ENCODE measurements around the gene TSC22D3.
A peak's percentile ranks its signal among the peaks of the same experiment; 100 is the strongest.

Gene TSC22D3

GRCh38 chrX:107730991-107731766 is 44.4 kb downstream of the TSC22D3 start:
- no peak for DNase-seq (ENCODE audit: low read depth in 2 of 2)

- no peak for DNase-seq (ENCODE audit: low read depth in 2 of 2)
Observed at GRCh38 chrX:107730298-107730655, 45.3 kb downstream of the TSC22D3 start.

GRCh38 chrX:107729558-107730297 is 45.9 kb downstream of the TSC22D3 start:
- no peak for DNase-seq (ENCODE audit: low read depth in 2 of 2)

- no peak for DNase-seq (ENCODE audit: low read depth in 2 of 2)
Observed at GRCh38 chrX:107728371-107729099, 47.1 kb downstream of the TSC22D3 start.

GRCh38 chrX:107726816-107727534 is 48.6 kb downstream of the TSC22D3 start:
- no peak for DNase-seq (ENCODE audit: low read depth in 2 of 2)

- DNase-seq (ENCODE audit: low read depth in 2 of 2): no peak
Observed at GRCh38 chrX:107725761-107726555, 49.6 kb downstream of the TSC22D3 start.

- no peak for DNase-seq (ENCODE audit: low read depth in 2 of 2)
Observed at GRCh38 chrX:107724653-107725052, 50.9 kb downstream of the TSC22D3 start.

- no peak for DNase-seq (ENCODE audit: low read depth in 2 of 2)
Observed at GRCh38 chrX:107723511-107723910, 52.1 kb downstream of the TSC22D3 start.

- no peak for DNase-seq (ENCODE audit: low read depth in 2 of 2)
Observed at GRCh38 chrX:107721966-107722707, 53.5 kb downstream of the TSC22D3 start.

- DNase-seq (ENCODE audit: low read depth in 2 of 2): no peak
Observed at GRCh38 chrX:107721318-107721717, 54.3 kb downstream of the TSC22D3 start.

GRCh38 chrX:107718156-107718621 is 57.4 kb downstream of the TSC22D3 start:
- DNase-seq (ENCODE audit: low read depth in 2 of 2): peak; percentile 46 to 71

- peak; percentile 56 to 59 for DNase-seq (ENCODE audit: low read depth in 2 of 2)
Observed at GRCh38 chrX:107716816-107717700, 58.5 kb downstream of the TSC22D3 start.

GRCh38 chrX:107716118-107716684 is 59.4 kb downstream of the TSC22D3 start:
- no peak for DNase-seq (ENCODE audit: low read depth in 2 of 2)

- DNase-seq (ENCODE audit: low read depth in 2 of 2): no peak
Observed at GRCh38 chrX:107715331-107716117, 60.1 kb downstream of the TSC22D3 start.

- DNase-seq (ENCODE audit: low read depth in 2 of 2): no peak
Observed at GRCh38 chrX:107714206-107714891, 61.2 kb downstream of the TSC22D3 start.

GRCh38 chrX:107713543-107714205 is 61.9 kb downstream of the TSC22D3 start:
- no peak for DNase-seq (ENCODE audit: low read depth in 2 of 2)

GRCh38 chrX:107713203-107713542 is 62.4 kb downstream of the TSC22D3 start:
- DNase-seq (ENCODE audit: low read depth in 2 of 2): no peak
